H9 (cell line): ENCODE results near the gene TCFL5. TPM values are rescaled to one million over a fixed set of nuclear protein-coding genes. Genes with fewer than 3 reads are reported as not detected.

Source experiments
- DNase-seq: peaks from one replicate; pipeline ENCODE4 v3.0.0-alpha.2; 2017
- H2AFZ ChIP-seq: one replicate; pipeline ENCODE4 v1.6.1; 2013; ENCODE audit warnings: mild to moderate bottlenecking, low read length, control low read depth, moderate library complexity
- H2AK5ac ChIP-seq: 2 replicates; pipeline ENCODE4 v1.6.1; 2013; ENCODE audit warnings: low read length, control low read depth, mixed read lengths; ENCODE audit not compliant: insufficient read length
- H2BK120ac ChIP-seq: one replicate; pipeline ENCODE4 v1.6.1; 2013; ENCODE audit warnings: low read depth, mild to moderate bottlenecking, low read length, control low read depth, inconsistent platforms; ENCODE audit not compliant: poor library complexity, severe bottlenecking
- H2BK12ac ChIP-seq: 2 replicates; pipeline ENCODE4 v1.6.1; 2013; ENCODE audit warnings: low read length, control low read depth, mixed read lengths, low read depth; ENCODE audit not compliant: insufficient read length
- H2BK15ac ChIP-seq: 2 replicates; pipeline ENCODE4 v1.6.1; 2013; ENCODE audit warnings: low read depth, low read length, control low read depth
- H2BK20ac ChIP-seq: one replicate; pipeline ENCODE4 v1.6.1; 2013; ENCODE audit warnings: low read depth, mild to moderate bottlenecking, low read length, control low read depth, inconsistent platforms; ENCODE audit not compliant: poor library complexity, severe bottlenecking
- H2BK5ac ChIP-seq: 2 replicates; pipeline ENCODE4 v1.6.1; 2013; ENCODE audit warnings: low read length, control low read depth, mixed read lengths; ENCODE audit not compliant: insufficient read length
- H3K14ac ChIP-seq: 2 replicates; pipeline ENCODE4 v1.6.1; 2013; ENCODE audit warnings: low read length, control low read depth; ENCODE audit not compliant: insufficient read depth
- H3K18ac ChIP-seq: 2 replicates; pipeline ENCODE4 v1.6.1; 2013; ENCODE audit warnings: low read depth, mild to moderate bottlenecking, mixed read lengths, low read length, control low read depth; ENCODE audit not compliant: insufficient read length
- H3K23ac ChIP-seq: 2 replicates; pipeline ENCODE4 v1.6.1; 2013; ENCODE audit warnings: low read length, control low read depth, mixed read lengths, low read depth; ENCODE audit not compliant: insufficient read length
- H3K23me2 ChIP-seq: 2 replicates; pipeline ENCODE4 v1.6.1; 2013; ENCODE audit warnings: low read depth, mild to moderate bottlenecking, mixed read lengths, low read length, control low read depth; ENCODE audit not compliant: insufficient read length, poor library complexity, severe bottlenecking
- H3K27ac ChIP-seq: 2 replicates; pipeline ENCODE4 v1.5.1; 2013; ENCODE audit warnings: low read length, control low read depth, mixed read lengths, low read depth; ENCODE audit not compliant: insufficient read length
- H3K27me3 ChIP-seq: 2 replicates; pipeline ENCODE4 v1.6.1; 2013; ENCODE audit warnings: low read length, control low read depth, inconsistent platforms; ENCODE audit not compliant: insufficient read depth
- H3K4ac ChIP-seq: 2 replicates; pipeline ENCODE4 v1.6.1; 2013; ENCODE audit warnings: low read depth, mild to moderate bottlenecking, control low read depth, inconsistent platforms, low read length, moderate library complexity
- H3K4me1 ChIP-seq: 2 replicates; pipeline ENCODE4 v1.6.1; 2013; ENCODE audit warnings: low read length, control low read depth, inconsistent platforms; ENCODE audit not compliant: insufficient read depth
- H3K4me2 ChIP-seq: 2 replicates; pipeline ENCODE4 v1.6.1; 2013; ENCODE audit warnings: low read length, control low read depth, mixed read lengths; ENCODE audit not compliant: insufficient read length, insufficient read depth
- H3K56ac ChIP-seq: 2 replicates; pipeline ENCODE4 v1.6.1; 2013; ENCODE audit warnings: low read depth, mild to moderate bottlenecking, mixed read lengths, low read length, control low read depth; ENCODE audit not compliant: insufficient read length
- H3K79me1 ChIP-seq: 2 replicates; pipeline ENCODE4 v1.6.1; 2013; ENCODE audit warnings: low read depth, mild to moderate bottlenecking, moderate library complexity, low read length, control low read depth, inconsistent platforms; ENCODE audit not compliant: insufficient read depth, poor library complexity, severe bottlenecking
- H3K79me2 ChIP-seq: 2 replicates; pipeline ENCODE4 v1.6.1; 2013; ENCODE audit warnings: low read length, control low read depth, inconsistent platforms; ENCODE audit not compliant: insufficient read depth
- H3K9ac ChIP-seq: 2 replicates; pipeline ENCODE4 v1.6.1; 2013; ENCODE audit warnings: low read length, control low read depth, mixed read lengths; ENCODE audit not compliant: insufficient read length; ENCODE audit errors: extremely low read depth
- H3K9me3 ChIP-seq: one replicate; pipeline ENCODE4 v1.6.1; 2013; ENCODE audit warnings: low read depth, low read length, inconsistent platforms; ENCODE audit not compliant: control insufficient read depth
- H3T11ph ChIP-seq: one replicate; pipeline ENCODE4 v1.6.1; 2013; ENCODE audit warnings: mild to moderate bottlenecking, low read length, control low read depth, inconsistent platforms
- H4K20me1 ChIP-seq: one replicate; pipeline ENCODE4 v1.6.1; 2013; ENCODE audit not compliant: control insufficient read depth, insufficient read length, insufficient read depth
- H4K5ac ChIP-seq: 2 replicates; pipeline ENCODE4 v1.6.1; 2013; ENCODE audit warnings: low read depth, mild to moderate bottlenecking, mixed read lengths, low read length, control low read depth; ENCODE audit not compliant: insufficient read length
- H4K8ac ChIP-seq: replicated peaks from 2 replicates; pipeline ENCODE4 v1.6.1; 2013; ENCODE audit warnings: low read length, control low read depth, mixed read lengths, low read depth; ENCODE audit not compliant: insufficient read length
- H4K91ac ChIP-seq: 2 replicates; pipeline ENCODE4 v1.6.1; 2013; ENCODE audit warnings: low read depth, mild to moderate bottlenecking, moderate library complexity, mixed read lengths, low read length, control low read depth; ENCODE audit not compliant: insufficient read length
- H3K27ac Mint-ChIP-seq, 3 experiments: 2 replicates in 2 of 3; 3 replicates in 1 of 3; pipeline ENCODE4 v1.8.0; 2020 to 2021; ENCODE audit warnings: mixed read lengths in 3 of 3, mild to moderate bottlenecking in 1 of 3, moderate library complexity in 1 of 3
- H3K27me3 Mint-ChIP-seq: 2 replicates; pipeline ENCODE4 v1.8.0; 2021; ENCODE audit warnings: low read depth, mild to moderate bottlenecking, moderate library complexity, mixed read lengths
- H3K36me3 Mint-ChIP-seq, 3 experiments: 2 replicates in 2 of 3; 3 replicates in 1 of 3; pipeline ENCODE4 v1.8.0; 2020 to 2021; ENCODE audit warnings: low read depth in 3 of 3, mixed read lengths in 3 of 3; ENCODE audit not compliant: insufficient read depth in 1 of 3
- H3K4me1 Mint-ChIP-seq, 2 experiments: 2 replicates each; pipeline ENCODE4 v1.8.0; 2020; ENCODE audit warnings: mixed read lengths in 2 of 2
- H3K4me3 Mint-ChIP-seq, 2 experiments: 2 replicates in 1 of 2; 3 replicates in 1 of 2; pipeline ENCODE4 v1.8.0; 2020 to 2021; ENCODE audit warnings: mild to moderate bottlenecking in 2 of 2, mixed read lengths in 2 of 2, moderate library complexity in 1 of 2
- H3K9me3 Mint-ChIP-seq, 2 experiments: 2 replicates in 1 of 2; 3 replicates in 1 of 2; pipeline ENCODE4 v1.8.0; 2020; ENCODE audit warnings: mild to moderate bottlenecking in 2 of 2, mixed read lengths in 2 of 2, moderate library complexity in 1 of 2
- WGBS: extraction: QIAGEN DNeasy Blood & Tissue Kit; methylation state at CpG from one replicate; pipeline ENCODE4 v1.1.7; 2013; ENCODE audit warnings: missing lambda C conversion rate, low lambda C conversion rate, mixed read lengths; ENCODE audit not compliant: insufficient read length; ENCODE audit errors: extremely low coverage; 5-methylcytosine and 5-hydroxymethylcytosine counted together
- total RNA-seq: library from RNA; stranded (reverse); gene quantifications from 2 replicates; pipeline ENCODE4 v1.2.1, GENCODE V29; 2021
- TF ChIP-seq, protein P1 (sequence below): fragments of 200-600 bp; sonication (generic); conservative IDR thresholded peaks from 3 replicates; pipeline ENCODE4 v1.8.0; 2021; ENCODE audit warnings: antibody characterized with exemption, mild to moderate bottlenecking

The TCFL5 gene
- total RNA-seq, 1 experiment from 2014 or later, result 16.4 TPM

DNA sequence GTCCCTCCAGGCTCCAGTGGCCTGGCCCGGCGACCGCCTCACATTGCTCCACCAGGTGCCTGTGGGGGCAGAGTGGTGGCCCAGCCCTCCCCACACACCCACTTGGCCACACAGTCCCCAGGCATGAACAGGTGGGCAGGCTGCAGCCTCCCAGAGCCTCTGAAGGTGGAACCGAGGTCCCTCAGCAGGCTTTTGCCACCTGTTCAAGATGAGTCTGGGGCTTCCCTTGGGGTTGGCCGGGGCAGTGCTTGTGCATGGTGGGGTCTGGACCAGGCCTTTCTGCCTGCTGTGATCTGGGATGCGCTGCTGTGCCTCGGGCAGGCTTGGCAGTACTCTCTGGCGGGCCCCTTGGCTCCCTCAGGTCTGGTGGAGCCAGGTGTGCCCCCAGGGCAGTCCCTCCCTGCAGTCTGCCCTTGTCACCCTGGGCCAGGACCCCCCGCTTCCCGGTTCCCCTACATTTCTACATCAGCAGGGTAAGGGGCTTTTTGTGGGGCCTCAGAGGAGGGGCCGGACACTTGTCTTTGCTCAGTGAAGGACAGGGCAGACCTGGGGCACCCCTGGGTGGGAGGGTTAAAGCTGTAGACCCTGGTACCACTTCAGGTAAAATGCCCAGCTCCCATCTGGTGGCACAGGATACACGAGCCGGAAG lies 47.4 kb downstream of the TCFL5 start:
- H4K5ac ChIP-seq, result no peak overlapping the region
- no peak overlapping the region for H2BK12ac ChIP-seq
- H2BK120ac ChIP-seq, result no peak overlapping the region
- Mint-ChIP-seq H3K4me1 (peaks cover 12 to 14% of the 10 kb centered on the region in 2 experiments), H3K36me3 (peaks cover 0 to 24% (median 20%) of the 10 kb centered on the region in 3 experiments; a peak in 5 of 7 replicates), H3K4me3 (0 out of 5 replicates have a peak overlapping the region, but pooled peaks of 1 of the 2 experiments have one; percentile 26), H3K27ac (no peak overlapping the region; a peak in 1 of 7 replicates), H3K9me3 (no peaks in the 10 kb centered on the region), H3K27me3 (peaks cover 5% of the 10 kb centered on the region)
- H2AK5ac ChIP-seq, result no peak overlapping the region
- peaks cover 16% of the 10 kb centered on the region for H3K23me2 ChIP-seq
- H3K27ac ChIP-seq, result no peak overlapping the region
- H3K14ac ChIP-seq, result no peak overlapping the region
- no peak overlapping the region for H3K4ac ChIP-seq
- no CpG with 5 or more reads among the region's 13 CpGs for WGBS
- no peak overlapping the region for H3K18ac ChIP-seq
- no peak overlapping the region for H3K56ac ChIP-seq
- H3K79me1 ChIP-seq, result no peaks in the 10 kb centered on the region
- no peak overlapping the region for H4K91ac ChIP-seq
- no peak overlapping the region for H2BK15ac ChIP-seq
- H3K9me3 ChIP-seq, result no peaks in the 10 kb centered on the region
- TF ChIP-seq, protein P1, sequence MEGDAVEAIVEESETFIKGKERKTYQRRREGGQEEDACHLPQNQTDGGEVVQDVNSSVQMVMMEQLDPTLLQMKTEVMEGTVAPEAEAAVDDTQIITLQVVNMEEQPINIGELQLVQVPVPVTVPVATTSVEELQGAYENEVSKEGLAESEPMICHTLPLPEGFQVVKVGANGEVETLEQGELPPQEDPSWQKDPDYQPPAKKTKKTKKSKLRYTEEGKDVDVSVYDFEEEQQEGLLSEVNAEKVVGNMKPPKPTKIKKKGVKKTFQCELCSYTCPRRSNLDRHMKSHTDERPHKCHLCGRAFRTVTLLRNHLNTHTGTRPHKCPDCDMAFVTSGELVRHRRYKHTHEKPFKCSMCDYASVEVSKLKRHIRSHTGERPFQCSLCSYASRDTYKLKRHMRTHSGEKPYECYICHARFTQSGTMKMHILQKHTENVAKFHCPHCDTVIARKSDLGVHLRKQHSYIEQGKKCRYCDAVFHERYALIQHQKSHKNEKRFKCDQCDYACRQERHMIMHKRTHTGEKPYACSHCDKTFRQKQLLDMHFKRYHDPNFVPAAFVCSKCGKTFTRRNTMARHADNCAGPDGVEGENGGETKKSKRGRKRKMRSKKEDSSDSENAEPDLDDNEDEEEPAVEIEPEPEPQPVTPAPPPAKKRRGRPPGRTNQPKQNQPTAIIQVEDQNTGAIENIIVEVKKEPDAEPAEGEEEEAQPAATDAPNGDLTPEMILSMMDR, result no peak
- H3K23ac ChIP-seq, result no peak overlapping the region
- H3T11ph ChIP-seq, result no peak overlapping the region
- H3K27me3 ChIP-seq, result no peaks in the 10 kb centered on the region
- H4K8ac ChIP-seq, result no peak overlapping the region
- H3K9ac ChIP-seq, result no peak overlapping the region
- no peak overlapping the region for H3K4me2 ChIP-seq
- H4K20me1 ChIP-seq, result no peaks in the 10 kb centered on the region
- no peak overlapping the region for H2BK5ac ChIP-seq
- H3K79me2 ChIP-seq, result no peaks in the 10 kb centered on the region
- no peak for DNase-seq
- H2BK20ac ChIP-seq, result no peak overlapping the region
- H3K4me1 ChIP-seq, result no peaks in the 10 kb centered on the region
- H2AFZ ChIP-seq, result no peak overlapping the region
